ENCODE measurements around the gene CTXN2.

The CTXN2 gene

DNA sequence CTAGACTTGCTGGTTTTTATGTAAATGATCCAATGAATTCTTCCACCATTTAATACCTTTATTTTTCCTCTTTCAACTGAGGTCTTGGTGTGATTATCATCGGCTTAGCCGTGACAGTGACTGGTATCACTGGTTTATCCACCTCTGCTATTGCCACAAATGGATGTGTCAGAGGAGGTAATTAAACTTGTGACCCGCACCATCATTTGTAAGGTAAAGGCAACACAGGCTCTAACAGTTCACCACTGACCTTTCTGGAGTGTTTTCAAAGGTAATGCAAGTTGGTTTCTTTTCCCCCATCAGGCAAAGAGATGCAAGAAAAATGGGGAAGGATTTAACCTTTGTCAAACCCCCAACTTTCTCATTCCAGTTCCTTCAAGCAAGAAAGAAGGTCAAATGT is 34.3 kb downstream of the CTXN2 start:
- no peak for DNase-seq

DNA sequence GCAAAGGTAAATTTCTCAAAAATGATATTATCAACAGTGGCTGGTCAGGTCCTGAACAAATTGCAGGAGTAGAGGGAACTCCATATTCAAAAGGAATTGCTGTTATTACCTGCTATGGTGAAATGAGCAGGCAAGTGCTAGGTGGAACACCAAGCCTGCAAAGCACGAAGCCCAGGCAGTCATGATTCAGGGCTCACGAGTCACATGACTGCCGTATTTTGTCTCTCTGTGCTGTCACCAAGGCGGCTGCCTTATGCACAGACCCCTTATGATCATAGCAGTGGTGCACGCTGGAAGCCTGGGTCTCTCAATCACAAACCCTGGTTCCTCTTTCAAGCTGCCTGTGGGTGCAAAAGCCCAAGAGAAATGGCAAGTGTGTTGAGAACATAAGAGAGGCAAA is 39.0 kb downstream of the CTXN2 start:
- no peak for DNase-seq

DNA sequence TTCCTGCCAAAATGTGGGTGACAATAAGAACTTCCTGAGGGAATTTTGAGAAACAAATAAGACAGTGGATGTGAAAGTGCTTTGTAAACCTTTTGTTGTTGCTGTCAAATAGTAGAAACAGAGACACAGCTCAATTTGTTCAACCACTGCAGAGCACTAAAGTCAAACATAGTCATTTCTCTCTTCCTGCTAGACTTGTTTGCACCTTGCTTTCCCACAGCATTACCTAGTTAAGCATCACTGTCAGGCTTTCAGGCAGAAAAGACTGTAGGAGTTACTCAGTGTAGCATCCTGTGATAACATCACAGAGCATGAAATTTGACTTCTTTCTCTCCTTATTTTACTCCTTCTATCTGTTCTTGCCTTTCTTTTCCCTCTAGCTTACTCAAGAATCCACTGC is 41.8 kb downstream of the CTXN2 start:
- no peak for DNase-seq

DNA sequence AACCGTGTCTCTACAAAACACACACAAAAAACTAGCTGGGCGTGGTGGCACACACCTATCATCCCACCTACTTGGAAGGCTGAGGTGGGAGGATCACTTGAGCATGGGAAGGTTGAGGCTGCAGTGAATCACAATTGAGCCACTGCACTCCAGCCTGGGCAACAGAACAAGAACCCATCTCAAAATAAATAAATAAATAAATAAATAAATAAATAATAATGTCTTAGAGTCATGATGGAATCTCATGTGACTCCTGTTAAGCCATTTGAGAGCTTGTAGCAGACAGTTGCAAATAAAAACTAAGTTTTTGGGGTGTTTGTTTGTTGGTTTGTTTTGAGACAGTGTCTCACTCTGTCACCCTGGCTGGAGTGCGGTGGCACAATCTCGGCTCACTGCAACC is 47.9 kb downstream of the CTXN2 start:
- no peak for DNase-seq

DNA sequence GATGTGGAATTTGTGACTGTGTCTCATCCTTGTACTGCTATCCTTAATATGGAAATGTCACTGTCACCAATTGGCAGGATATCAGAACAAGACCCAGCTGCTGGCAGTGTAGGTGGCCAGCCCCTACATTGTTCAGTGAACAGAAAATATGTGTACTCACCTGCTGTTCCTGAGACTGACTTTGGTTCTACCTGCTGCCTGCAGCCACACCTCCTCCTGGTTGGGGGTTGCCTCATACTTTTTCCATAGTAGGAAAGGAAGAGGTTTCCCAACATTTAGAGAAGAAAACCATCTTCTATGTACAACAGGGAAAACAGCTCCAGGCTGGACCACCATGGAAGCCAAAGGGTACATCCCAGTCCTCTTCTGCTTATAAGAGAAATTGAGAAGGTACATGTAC is 50.5 kb downstream of the CTXN2 start:
- DNase-seq, result no peak

DNA sequence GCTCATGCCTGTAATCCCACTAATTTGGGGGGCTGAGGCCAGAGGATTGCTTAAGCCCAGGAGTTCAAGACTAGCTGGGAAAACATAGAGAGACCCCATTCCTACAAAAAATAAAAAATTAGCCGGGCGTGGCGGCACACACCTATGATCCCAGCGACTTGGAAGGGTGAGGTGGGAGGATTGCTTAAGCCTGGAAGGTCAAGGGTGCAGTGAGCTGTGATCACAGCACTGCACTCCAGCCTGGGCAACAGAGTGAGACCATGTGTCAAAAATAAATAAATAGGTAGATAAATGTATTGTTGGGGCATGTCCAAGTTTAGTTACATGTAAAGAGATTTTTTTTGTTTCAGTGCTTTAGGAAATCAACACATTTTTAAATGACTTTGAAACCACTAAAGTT is 51.1 kb downstream of the CTXN2 start:
- DNase-seq, result no peak

DNA sequence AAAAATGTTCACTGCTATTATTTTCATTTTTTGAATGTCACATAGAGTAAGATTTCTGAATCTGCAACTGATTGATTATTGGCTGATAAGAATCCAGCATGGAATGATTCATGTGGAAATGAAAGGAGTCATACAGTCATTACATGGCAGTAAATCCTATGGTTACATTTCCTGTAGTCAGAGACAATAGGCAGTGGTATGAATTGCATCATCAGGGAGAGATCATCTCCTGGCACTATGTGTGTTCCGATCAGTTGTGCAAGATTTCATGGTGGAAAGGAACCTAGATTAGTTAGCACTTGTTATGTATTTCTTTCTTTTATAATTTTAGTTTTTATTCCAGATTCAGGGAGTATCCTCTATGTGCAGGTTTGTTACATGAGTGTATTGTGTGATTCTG is 53.5 kb downstream of the CTXN2 start:
- no peak for DNase-seq

DNA sequence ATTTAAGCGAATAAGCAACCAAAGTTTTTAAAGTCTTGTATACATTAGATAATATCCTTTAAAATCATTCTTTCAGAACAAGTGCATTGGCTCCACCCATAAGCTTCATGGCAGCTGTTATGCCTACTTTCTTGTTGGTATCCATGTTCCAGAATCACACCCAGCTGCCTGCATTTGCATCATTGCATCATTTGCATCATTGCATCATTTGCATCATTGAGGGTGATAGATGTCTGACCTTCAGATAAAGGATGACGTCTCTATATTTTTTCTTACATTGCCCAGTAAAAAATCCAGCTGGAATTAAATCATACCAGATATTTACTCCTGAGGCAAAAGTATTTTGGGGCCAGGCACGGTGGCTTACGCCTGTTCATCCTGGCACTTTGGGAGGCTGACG is 56.9 kb downstream of the CTXN2 start:
- DNase-seq, result no peak

DNA sequence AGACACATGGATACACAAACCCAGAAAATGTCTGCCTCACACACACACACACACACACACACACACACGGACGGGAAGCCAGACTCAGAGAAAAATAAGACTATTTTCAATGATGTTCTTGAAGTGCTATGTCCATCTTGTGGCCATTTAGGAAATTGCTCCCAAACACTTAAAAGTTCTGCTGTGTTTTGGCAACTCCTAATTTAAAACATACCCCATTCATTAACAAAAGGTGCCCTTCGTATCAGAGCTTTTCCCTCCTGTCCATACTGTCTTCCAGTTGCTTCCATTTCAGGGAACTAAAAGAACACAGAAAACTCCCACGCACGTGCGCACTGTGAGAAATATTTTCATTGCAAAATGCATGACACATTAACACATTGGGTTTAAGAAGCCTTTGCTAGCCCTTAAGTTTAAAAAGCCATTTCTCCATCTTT is 59.2 kb downstream of the CTXN2 start:
- DNase-seq, result peak in 1 of 2 donors; percentile 51

DNA sequence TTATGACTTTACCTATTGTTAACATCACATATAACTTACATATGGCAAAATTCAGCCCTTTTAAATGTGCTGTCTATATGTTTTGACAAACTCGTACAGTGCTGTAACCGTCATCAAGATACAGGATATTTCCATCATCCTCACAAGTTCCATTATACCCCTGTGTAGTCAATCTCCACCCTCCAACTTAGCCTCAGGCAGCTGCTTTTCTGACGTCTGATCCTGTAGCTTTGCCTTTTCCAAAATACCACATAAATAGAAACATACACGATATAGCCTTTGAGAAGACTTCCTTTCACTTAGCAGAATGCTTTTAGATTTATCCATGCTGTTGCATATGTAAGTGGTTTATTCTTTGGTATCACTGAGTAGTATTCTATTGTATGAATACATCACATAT is 61.7 kb downstream of the CTXN2 start:
- DNase-seq, result no peak

Measured in hippocampal formation (tissue), 2 donors.